ENCODE results near the gene NPM1.

The NPM1 gene

GRCh38 chr5:171428809-171429542 is 41.3 kb downstream of the NPM1 start:
- in situ Hi-C loops (cut with HindIII; ENCODE audit: low sequenced_read_pairs) = no loop called here
- no peak overlapping the region for H3K4me3 ChIP-seq (ENCODE audit: low read depth, low read length)
- TF ChIP-seq CTCF (IDR thresholded peaks at IDR 0.05; ENCODE audit: low read depth, low read length) = no peak
- DNase-seq (ENCODE audit: low read depth, low spot score) = no peak

- DNase-seq (ENCODE audit: low read depth, low spot score) = no peak
- no peak overlapping the region for H3K4me3 ChIP-seq (ENCODE audit: low read depth, low read length)
- no peak for TF ChIP-seq CTCF (IDR thresholded peaks at IDR 0.05; ENCODE audit: low read depth, low read length)
- in situ Hi-C loops (cut with HindIII; ENCODE audit: low sequenced_read_pairs) = no loop called here
Observed at GRCh38 chr5:171429543-171429910, 41.9 kb downstream of the NPM1 start.

GRCh38 chr5:171431251-171431777 is 43.7 kb downstream of the NPM1 start:
- no peak for TF ChIP-seq CTCF (IDR thresholded peaks at IDR 0.05; ENCODE audit: low read depth, low read length)
- H3K4me3 ChIP-seq (ENCODE audit: low read depth, low read length) = no peak overlapping the region
- in situ Hi-C loops (cut with HindIII; ENCODE audit: low sequenced_read_pairs) = no loop called here
- no peak for DNase-seq (ENCODE audit: low read depth, low spot score)

- in situ Hi-C loops (cut with HindIII; ENCODE audit: low sequenced_read_pairs) = no loop called here
- no peak for TF ChIP-seq CTCF (IDR thresholded peaks at IDR 0.05; ENCODE audit: low read depth, low read length)
- DNase-seq (ENCODE audit: low read depth, low spot score) = no peak
Observed at GRCh38 chr5:171432076-171432475, 44.4 kb downstream of the NPM1 start.

GRCh38 chr5:171432583-171433351 is 45.1 kb downstream of the NPM1 start:
- H3K4me3 ChIP-seq (ENCODE audit: low read depth, low read length) = no peak overlapping the region
- no peak for TF ChIP-seq CTCF (IDR thresholded peaks at IDR 0.05; ENCODE audit: low read depth, low read length)
- no peak for DNase-seq (ENCODE audit: low read depth, low spot score)
- in situ Hi-C loops (cut with HindIII; ENCODE audit: low sequenced_read_pairs) = no loop called here

More at GRCh38 chr5:171432076-171432475, 44.4 kb downstream of the NPM1 start:
- no peak overlapping the region for H3K4me3 ChIP-seq (ENCODE audit: low read depth, low read length)

- in situ Hi-C loops (cut with HindIII; ENCODE audit: low sequenced_read_pairs) = no loop called here
Observed at GRCh38 chr5:171433352-171433698, 45.7 kb downstream of the NPM1 start.

More at GRCh38 chr5:171433352-171433698, 45.7 kb downstream of the NPM1 start:
- DNase-seq (ENCODE audit: low read depth, low spot score) = no peak
- no peak for TF ChIP-seq CTCF (IDR thresholded peaks at IDR 0.05; ENCODE audit: low read depth, low read length)
- H3K4me3 ChIP-seq (ENCODE audit: low read depth, low read length) = no peak overlapping the region
